ENCODE data around the gene PALMD.

Gene PALMD

GRCh38 chr1:99619583-99619982 is 26.3 kb upstream of the PALMD start:
- TF ChIP-seq EZH2 (optimal IDR thresholded peaks at IDR 0.05; ENCODE audit: low read depth, low read length): no peak
- no peak for TF ChIP-seq CTCF (IDR thresholded peaks at IDR 0.05; ENCODE audit: low read length)
- TF ChIP-seq EZH2phosphoT487 (IDR thresholded peaks at IDR 0.05; ENCODE audit: low read length): no peak
- H3K9me2 ChIP-seq (replicated peaks; ENCODE audit: insufficient read depth, low read length): no peaks in the 10 kb centered on the region
- no peaks in the 10 kb centered on the region for H3F3A ChIP-seq (ENCODE audit: insufficient read depth, low read length)
- no peaks in the 10 kb centered on the region for H3K9me3 ChIP-seq (replicated peaks; ENCODE audit: insufficient read depth, low read length)
- H3K79me2 ChIP-seq (ENCODE audit: low read length): no peaks in the 10 kb centered on the region
- H3K27me3 ChIP-seq (replicated peaks; ENCODE audit: insufficient read depth, low read length): no peaks in the 10 kb centered on the region
- H3K27ac ChIP-seq (ENCODE audit: low read length): no peak overlapping the region
- H3K36me3 ChIP-seq (replicated peaks; ENCODE audit: insufficient read depth, low read length): no peaks in the 10 kb centered on the region
- H3K4me1 ChIP-seq (ENCODE audit: low read length): no peaks in the 10 kb centered on the region
- no peak for DNase-seq
- no peaks in the 10 kb centered on the region for H4K20me1 ChIP-seq (ENCODE audit: insufficient read depth, low read length)
- no peak overlapping the region for H3K9ac ChIP-seq (ENCODE audit: low read length)
- H2AFZ ChIP-seq (ENCODE audit: low read length): no peak overlapping the region
- no peak overlapping the region for H3K4me2 ChIP-seq (ENCODE audit: low read depth, low read length)
- no peak overlapping the region for H3K4me3 ChIP-seq (ENCODE audit: low read length)

DNA sequence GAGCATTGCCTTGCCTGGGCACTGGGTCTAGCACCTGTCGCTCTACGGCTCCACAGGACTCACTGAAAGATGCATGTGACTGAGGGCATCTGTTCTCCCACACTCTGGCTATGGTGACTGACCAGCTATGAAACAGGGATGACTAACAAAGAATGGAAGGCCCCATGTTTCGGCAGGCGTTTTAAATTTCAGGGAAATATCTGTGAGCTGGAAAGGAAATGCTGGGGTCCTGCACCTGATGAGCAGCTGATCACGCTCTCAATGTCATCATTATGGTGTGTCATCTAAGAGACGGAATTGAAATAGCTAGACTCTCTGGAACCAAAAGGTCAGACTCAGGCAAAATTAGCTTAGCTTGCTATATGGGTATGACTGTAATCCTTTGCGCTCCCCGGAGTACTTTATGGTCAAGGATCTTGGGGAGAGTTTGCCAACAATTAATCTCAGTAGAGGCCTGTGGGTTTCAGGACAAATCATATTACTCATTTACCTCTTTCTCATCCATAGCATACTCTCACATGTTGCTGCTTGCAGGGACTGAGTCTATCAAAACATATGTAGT is 24.5 kb upstream of the PALMD start:
- no peaks in the 10 kb centered on the region for H3K9me2 ChIP-seq (replicated peaks; ENCODE audit: insufficient read depth, low read length)
- H3K9me3 ChIP-seq (replicated peaks; ENCODE audit: insufficient read depth, low read length): no peaks in the 10 kb centered on the region
- no peak overlapping the region for H3K4me2 ChIP-seq (ENCODE audit: low read depth, low read length)
- H3K27ac ChIP-seq (ENCODE audit: low read length): no peak overlapping the region
- no peak for DNase-seq
- TF ChIP-seq EZH2phosphoT487 (IDR thresholded peaks at IDR 0.05; ENCODE audit: low read length): no peak
- no peak for TF ChIP-seq EZH2 (optimal IDR thresholded peaks at IDR 0.05; ENCODE audit: low read depth, low read length)
- TF ChIP-seq CTCF (IDR thresholded peaks at IDR 0.05; ENCODE audit: low read length): no peak
- no peak overlapping the region for H2AFZ ChIP-seq (ENCODE audit: low read length)
- no peak overlapping the region for H3K4me3 ChIP-seq (ENCODE audit: low read length)
- no peaks in the 10 kb centered on the region for H3K79me2 ChIP-seq (ENCODE audit: low read length)
- no peaks in the 10 kb centered on the region for H3K4me1 ChIP-seq (ENCODE audit: low read length)
- no peak overlapping the region for H3K9ac ChIP-seq (ENCODE audit: low read length)
- H3K27me3 ChIP-seq (replicated peaks; ENCODE audit: insufficient read depth, low read length): no peaks in the 10 kb centered on the region
- H3F3A ChIP-seq (ENCODE audit: insufficient read depth, low read length): no peaks in the 10 kb centered on the region
- no peaks in the 10 kb centered on the region for H4K20me1 ChIP-seq (ENCODE audit: insufficient read depth, low read length)
- H3K36me3 ChIP-seq (replicated peaks; ENCODE audit: insufficient read depth, low read length): no peaks in the 10 kb centered on the region

DNA sequence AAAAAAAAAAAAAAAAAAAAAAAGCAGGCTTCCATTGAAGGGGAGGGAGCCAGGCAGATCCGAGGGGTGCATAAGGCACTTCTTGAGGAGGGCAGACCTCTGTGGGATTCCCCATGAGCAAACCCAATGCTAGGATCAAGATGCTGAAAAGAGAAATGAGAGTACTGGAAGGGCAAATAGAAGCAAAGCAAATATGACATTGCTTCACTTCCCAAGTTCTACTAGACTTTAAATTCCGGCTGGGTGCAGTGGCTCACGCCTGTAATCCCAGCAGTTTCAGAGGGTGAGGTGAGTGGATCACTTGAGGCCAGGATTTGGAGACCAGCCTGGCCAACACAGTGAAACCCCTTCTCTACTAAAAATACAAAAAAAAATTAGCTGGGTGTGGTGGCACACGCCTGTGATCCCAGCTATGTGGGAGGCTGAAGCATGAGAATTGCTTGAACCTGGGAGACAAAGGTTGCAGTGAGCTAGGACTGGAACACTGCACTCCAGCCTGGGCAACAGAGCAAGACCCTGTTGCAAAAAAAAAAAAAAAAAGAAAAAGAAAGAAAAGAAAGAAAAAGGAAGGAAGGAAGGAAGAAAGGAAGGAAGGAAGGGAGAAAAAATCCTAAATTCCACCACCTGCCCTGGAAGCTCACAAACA is 23.1 kb upstream of the PALMD start:
- no peak for TF ChIP-seq EZH2phosphoT487 (IDR thresholded peaks at IDR 0.05; ENCODE audit: low read length)
- TF ChIP-seq EZH2 (optimal IDR thresholded peaks at IDR 0.05; ENCODE audit: low read depth, low read length): no peak
- no peak for TF ChIP-seq CTCF (IDR thresholded peaks at IDR 0.05; ENCODE audit: low read length)
- H3K9me2 ChIP-seq (replicated peaks; ENCODE audit: insufficient read depth, low read length): no peaks in the 10 kb centered on the region
- no peaks in the 10 kb centered on the region for H3K36me3 ChIP-seq (replicated peaks; ENCODE audit: insufficient read depth, low read length)
- H3K9ac ChIP-seq (ENCODE audit: low read length): no peak overlapping the region
- no peak overlapping the region for H3K4me2 ChIP-seq (ENCODE audit: low read depth, low read length)
- no peaks in the 10 kb centered on the region for H3K4me1 ChIP-seq (ENCODE audit: low read length)
- H3F3A ChIP-seq (ENCODE audit: insufficient read depth, low read length): no peaks in the 10 kb centered on the region
- H3K4me3 ChIP-seq (ENCODE audit: low read length): no peak overlapping the region
- H3K79me2 ChIP-seq (ENCODE audit: low read length): no peaks in the 10 kb centered on the region
- no peaks in the 10 kb centered on the region for H4K20me1 ChIP-seq (ENCODE audit: insufficient read depth, low read length)
- no peak overlapping the region for H2AFZ ChIP-seq (ENCODE audit: low read length)
- H3K27ac ChIP-seq (ENCODE audit: low read length): no peak overlapping the region
- no peak for DNase-seq
- no peaks in the 10 kb centered on the region for H3K27me3 ChIP-seq (replicated peaks; ENCODE audit: insufficient read depth, low read length)
- no peaks in the 10 kb centered on the region for H3K9me3 ChIP-seq (replicated peaks; ENCODE audit: insufficient read depth, low read length)
